GM19351 (cell line): ENCODE measurements around the gene CILP.
"Not testable (repeated sequence)": the region's sequence is repeated elsewhere in the genome, so short reads cannot be mapped to it uniquely, and the experiment has no call there.

Experiments used
- ATAC-seq: cut with Tn5 transposase; IDR thresholded peaks from one replicate; pipeline ENCODE4 v1.9.1; 2021; ENCODE audit warnings: mild to moderate bottlenecking, moderate library complexity; ENCODE audit not compliant: unreplicated experiment

CILP gene

GRCh38 chr15:65210770-65211481 lies at the start of gene CILP:
CILP (minus strand) TSS chr15:65211473; CDS start chr15:65209755, 1,718 bp downstream.
- no peak for ATAC-seq

GRCh38 chr15:65260968-65261367 lies 49.7 kb upstream of the CILP start:
- ATAC-seq = no peak

GRCh38 chr15:65259367-65259797 lies 48.1 kb upstream of the CILP start:
- no peak for ATAC-seq

GRCh38 chr15:65258375-65259262 lies 47.3 kb upstream of the CILP start:
- no peak for ATAC-seq

GRCh38 chr15:65255486-65256140 lies 44.3 kb upstream of the CILP start:
- ATAC-seq = no peak

- ATAC-seq = no peak
Measured at GRCh38 chr15:65254758-65255157, 43.5 kb upstream of the CILP start.

- no peak for ATAC-seq
Measured at GRCh38 chr15:65254356-65254755, 43.1 kb upstream of the CILP start.

GRCh38 chr15:65249641-65250040 lies 38.4 kb upstream of the CILP start:
- ATAC-seq = peak; percentile 55

GRCh38 chr15:65248511-65249255 lies 37.4 kb upstream of the CILP start:
- ATAC-seq = no peak

GRCh38 chr15:65246939-65247338 lies 35.7 kb upstream of the CILP start:
- no peak for ATAC-seq

- ATAC-seq = no peak
Measured at GRCh38 chr15:65246026-65246714, 34.9 kb upstream of the CILP start.

- ATAC-seq = no peak
Measured at GRCh38 chr15:65245096-65245856, 34.0 kb upstream of the CILP start.

GRCh38 chr15:65244638-65245037 lies 33.4 kb upstream of the CILP start:
- ATAC-seq = no peak

GRCh38 chr15:65236443-65236842 lies 25.2 kb upstream of the CILP start:
- ATAC-seq = not testable (repeated sequence)

GRCh38 chr15:65233696-65234095 lies 22.4 kb upstream of the CILP start:
- no peak for ATAC-seq

GRCh38 chr15:65232520-65232919 lies 21.2 kb upstream of the CILP start:
- ATAC-seq = no peak

- ATAC-seq = no peak
Measured at GRCh38 chr15:65231306-65231705, 20.0 kb upstream of the CILP start.

- ATAC-seq = not testable (repeated sequence)
Measured at GRCh38 chr15:65226901-65227300, 15.6 kb upstream of the CILP start.

GRCh38 chr15:65226221-65226620 lies 14.9 kb upstream of the CILP start:
- ATAC-seq = no peak
